ENCODE measurements around the gene ADAM15. TPM values are rescaled to one million over a fixed set of nuclear protein-coding genes. Genes with fewer than 3 reads are reported as not detected.

Gene ADAM15
- total RNA-seq, 4 donors from 2014 or later = 30.3 to 42.8 (median 36.9) TPM

GRCh38 chr1:155104605-155105534 is 53.8 kb downstream of the ADAM15 start:
- H3K4me3 ChIP-seq = peak overlapping the region in 1 of 4 donors; percentile 6
- DNase-seq (no peak), ATAC-seq (peak in 1 of 2 donors; percentile 35)
- in situ Hi-C loops (cut with MboI; ENCODE audit: low sequenced_read_pairs in 4 of 4) (no loop called here), intact Hi-C loops (cut with DNase I; ENCODE audit: low total_unique reads) (no loop called here)
- TF ChIP-seq CTCF (IDR thresholded peaks at IDR 0.05 in 4 of 5, conservative IDR thresholded peaks at IDR 0.05 in 1 of 5) (no peak), POLR2A (IDR thresholded peaks at IDR 0.05) (no peak)
- peaks cover 7 to 13% of the 10 kb centered on the region in 2 donors for H3K4me1 ChIP-seq
- peak overlapping the region in 3 of 4 donors; percentile 3 to 48 (median 39) for H3K27ac ChIP-seq
- no peaks in the 10 kb centered on the region for H3K36me3 ChIP-seq
- H3K9me3 ChIP-seq = no peaks in the 10 kb centered on the region
- no peaks in the 10 kb centered on the region for H3K27me3 ChIP-seq

GRCh38 chr1:155105604-155106011 is 54.5 kb downstream of the ADAM15 start:
- in situ Hi-C loops (cut with MboI; ENCODE audit: low sequenced_read_pairs in 4 of 4) = no loop called here
- H3K27ac ChIP-seq = peak overlapping the region in 2 of 4 donors; percentile 39 to 46

DNA sequence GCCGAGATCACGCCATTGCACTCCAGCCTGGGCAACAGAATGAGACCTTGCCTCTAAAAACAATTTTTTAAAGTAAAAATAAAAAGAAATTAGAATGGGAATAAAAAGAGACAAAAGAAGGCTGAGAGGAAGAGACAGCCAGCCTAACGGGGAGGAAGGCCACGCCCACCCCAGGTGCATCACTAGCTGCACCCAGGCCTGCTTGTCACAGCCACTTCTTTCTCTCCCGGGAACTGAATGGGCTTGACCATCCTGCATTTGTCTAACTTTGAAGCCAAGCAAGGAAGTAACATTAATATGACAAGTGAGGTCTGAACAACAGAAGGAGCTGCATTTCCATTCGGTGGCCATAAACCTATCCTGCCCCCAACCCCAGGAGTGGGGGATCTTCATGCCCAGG is 55.7 kb downstream of the ADAM15 start:
- DNase-seq = no peak
- TF ChIP-seq CTCF (IDR thresholded peaks at IDR 0.05 in 4 of 5, conservative IDR thresholded peaks at IDR 0.05 in 1 of 5) = no peak
- no peak for TF ChIP-seq POLR2A (IDR thresholded peaks at IDR 0.05)
- no peaks in the 10 kb centered on the region for H3K36me3 ChIP-seq
- in situ Hi-C loops (cut with MboI; ENCODE audit: low sequenced_read_pairs in 4 of 4) (no loop called here), intact Hi-C loops (cut with DNase I; ENCODE audit: low total_unique reads) (no loop called here)
- no peaks in the 10 kb centered on the region for H3K9me3 ChIP-seq
- H3K27ac ChIP-seq = no peak overlapping the region
- no peaks in the 10 kb centered on the region for H3K27me3 ChIP-seq
- H3K4me3 ChIP-seq = no peak overlapping the region
- H3K4me1 ChIP-seq = peaks cover 7 to 13% of the 10 kb centered on the region in 2 donors
- ATAC-seq = no peak

More at GRCh38 chr1:155105604-155106011, 54.5 kb downstream of the ADAM15 start:
- DNase-seq (peak in 1 of 2 donors; percentile 21), ATAC-seq (peak; percentile 39 to 53)
- Histone ChIP-seq H3K4me1 (peaks cover 7 to 13% of the 10 kb centered on the region in 2 donors), H3K27me3 (no peaks in the 10 kb centered on the region), H3K4me3 (peak overlapping the region in 1 of 4 donors; percentile 6), H3K36me3 (no peaks in the 10 kb centered on the region), H3K9me3 (no peaks in the 10 kb centered on the region)
- intact Hi-C loops (cut with DNase I; ENCODE audit: low total_unique reads) = no loop called here
- TF ChIP-seq POLR2A (IDR thresholded peaks at IDR 0.05) = no peak

DNA sequence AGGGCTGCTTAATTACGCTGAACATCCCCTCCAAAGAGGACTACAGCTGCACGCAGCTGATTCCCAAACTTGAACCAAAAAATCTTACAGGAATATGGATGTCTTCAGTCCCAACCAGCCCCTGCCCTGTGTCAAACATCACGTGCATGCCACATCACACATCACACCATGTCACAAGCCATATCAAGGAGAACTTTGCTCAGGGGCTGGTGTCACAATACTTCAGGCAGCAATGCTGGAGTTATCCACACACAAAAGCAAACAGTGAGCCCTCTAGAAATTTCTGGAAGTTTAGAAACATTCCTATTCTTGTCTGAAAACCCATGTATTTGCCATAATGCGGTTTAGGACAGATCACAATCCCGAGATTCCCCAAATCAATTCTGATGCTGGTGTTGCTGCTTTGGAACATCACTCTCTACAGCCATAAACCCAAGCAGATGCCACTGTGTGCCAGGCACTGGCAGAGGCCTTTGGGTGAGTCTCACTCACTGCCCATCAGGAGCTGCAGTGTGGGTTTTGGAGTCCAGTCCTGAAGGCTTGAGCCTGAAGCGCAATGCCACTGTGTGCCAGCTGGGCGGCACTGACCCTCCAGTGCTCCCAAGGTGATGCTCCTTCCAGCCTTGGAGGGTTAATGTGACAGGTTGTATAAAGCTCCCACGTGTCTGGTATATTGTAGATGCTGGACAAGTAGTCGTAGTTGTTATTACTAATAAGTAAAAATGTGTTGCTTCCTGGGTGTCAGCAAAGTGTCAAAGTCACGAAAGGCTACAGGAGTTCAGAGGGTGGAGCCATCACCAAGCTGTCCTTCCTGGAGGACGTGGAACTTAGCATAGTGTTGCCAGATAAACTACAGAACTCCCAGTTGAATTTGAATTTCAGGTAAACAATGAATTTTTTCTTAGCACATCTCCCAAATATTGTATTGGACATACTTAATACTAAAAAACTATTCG is 56.5 kb downstream of the ADAM15 start:
- Histone ChIP-seq H3K4me3 (no peak overlapping the region), H3K27me3 (no peaks in the 10 kb centered on the region), H3K9me3 (no peaks in the 10 kb centered on the region), H3K27ac (no peak overlapping the region), H3K4me1 (peaks cover 7 to 13% of the 10 kb centered on the region in 2 donors), H3K36me3 (no peaks in the 10 kb centered on the region)
- TF ChIP-seq POLR2A (IDR thresholded peaks at IDR 0.05) (no peak), CTCF (IDR thresholded peaks at IDR 0.05 in 4 of 5, conservative IDR thresholded peaks at IDR 0.05 in 1 of 5) (no peak)
- in situ Hi-C loops (cut with MboI; ENCODE audit: low sequenced_read_pairs in 4 of 4) (no loop called here), intact Hi-C loops (cut with DNase I; ENCODE audit: low total_unique reads) (no loop called here)
- DNase-seq (no peak), ATAC-seq (no peak)
